Breast epithelium (tissue), 3 donors: ENCODE results near the gene PKD2.

ENCODE experiments used
- POLR2A ChIP-seq: fragments of 450-650 bp; IDR thresholded peaks from one replicate; pipeline ENCODE4 v1.6.1; 2016; ENCODE audit warnings: antibody characterized with exemption, mild to moderate bottlenecking, moderate library complexity
- TF ChIP-seq, protein P1 (sequence below), 3 donors: fragments of 450-650 bp; IDR thresholded peaks; one replicate each; pipeline ENCODE4 v1.5.1; 2016 to 2017; ENCODE audit warnings: antibody characterized with exemption in 3 of 3, mild to moderate bottlenecking in 3 of 3, moderate library complexity in 3 of 3

DNA sequence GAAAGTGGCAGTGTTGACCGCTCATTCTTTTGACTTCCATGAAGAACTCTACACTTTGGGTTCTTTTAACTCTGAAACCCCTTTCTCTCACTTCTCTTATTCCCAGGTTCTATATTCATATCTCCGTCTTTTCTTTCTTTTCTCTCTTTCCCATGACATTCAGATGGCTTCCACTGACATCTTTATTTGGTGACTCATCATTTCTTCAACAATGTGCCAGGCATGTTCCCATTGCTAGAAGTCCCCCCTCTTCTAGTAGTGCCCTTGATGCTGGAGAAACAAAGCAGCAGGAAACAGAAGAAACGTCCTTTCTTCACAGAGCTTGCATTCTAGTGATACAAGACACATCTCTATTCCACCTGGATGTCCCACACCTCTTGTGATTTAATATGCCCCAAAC, 33.3 kb downstream of the PKD2 start:
- TF ChIP-seq, protein P1, sequence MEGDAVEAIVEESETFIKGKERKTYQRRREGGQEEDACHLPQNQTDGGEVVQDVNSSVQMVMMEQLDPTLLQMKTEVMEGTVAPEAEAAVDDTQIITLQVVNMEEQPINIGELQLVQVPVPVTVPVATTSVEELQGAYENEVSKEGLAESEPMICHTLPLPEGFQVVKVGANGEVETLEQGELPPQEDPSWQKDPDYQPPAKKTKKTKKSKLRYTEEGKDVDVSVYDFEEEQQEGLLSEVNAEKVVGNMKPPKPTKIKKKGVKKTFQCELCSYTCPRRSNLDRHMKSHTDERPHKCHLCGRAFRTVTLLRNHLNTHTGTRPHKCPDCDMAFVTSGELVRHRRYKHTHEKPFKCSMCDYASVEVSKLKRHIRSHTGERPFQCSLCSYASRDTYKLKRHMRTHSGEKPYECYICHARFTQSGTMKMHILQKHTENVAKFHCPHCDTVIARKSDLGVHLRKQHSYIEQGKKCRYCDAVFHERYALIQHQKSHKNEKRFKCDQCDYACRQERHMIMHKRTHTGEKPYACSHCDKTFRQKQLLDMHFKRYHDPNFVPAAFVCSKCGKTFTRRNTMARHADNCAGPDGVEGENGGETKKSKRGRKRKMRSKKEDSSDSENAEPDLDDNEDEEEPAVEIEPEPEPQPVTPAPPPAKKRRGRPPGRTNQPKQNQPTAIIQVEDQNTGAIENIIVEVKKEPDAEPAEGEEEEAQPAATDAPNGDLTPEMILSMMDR (IDR thresholded peaks at IDR 0.05) = no peak
- no peak for TF ChIP-seq POLR2A
